GM21367 (cell line): ENCODE data around the gene SELENOF.

Experiments used
- ATAC-seq: cut with Tn5 transposase; IDR thresholded peaks from one replicate; pipeline ENCODE4 v1.9.1; 2021; ENCODE audit not compliant: unreplicated experiment

Gene SELENOF

GRCh38 chr1:86860020-86860419, 53.9 kb downstream of the SELENOF start:
- no peak for ATAC-seq

GRCh38 chr1:86858524-86859261, 55.2 kb downstream of the SELENOF start:
- ATAC-seq = no peak

GRCh38 chr1:86856196-86856595, 57.7 kb downstream of the SELENOF start:
- no peak for ATAC-seq

GRCh38 chr1:86854352-86854751, 59.6 kb downstream of the SELENOF start:
- ATAC-seq = no peak

GRCh38 chr1:86852782-86853408, 61.0 kb downstream of the SELENOF start:
- ATAC-seq = no peak

GRCh38 chr1:86852289-86852688, 61.6 kb downstream of the SELENOF start:
- ATAC-seq = no peak

- no peak for ATAC-seq
Measured at GRCh38 chr1:86849756-86850155, 64.2 kb downstream of the SELENOF start.

GRCh38 chr1:86848654-86849053, 65.3 kb downstream of the SELENOF start:
- no peak for ATAC-seq

GRCh38 chr1:86846164-86846647, 67.7 kb downstream of the SELENOF start:
- no peak for ATAC-seq

- no peak for ATAC-seq
Measured at GRCh38 chr1:86845514-86845913, 68.4 kb downstream of the SELENOF start.

GRCh38 chr1:86841116-86841515, 72.8 kb downstream of the SELENOF start:
- ATAC-seq = no peak

- peak; percentile 75 for ATAC-seq
Measured at GRCh38 chr1:86833461-86834215, 80.3 kb downstream of the SELENOF start.

- no peak for ATAC-seq
Measured at GRCh38 chr1:86832433-86832832, 81.5 kb downstream of the SELENOF start.

GRCh38 chr1:86829321-86829720, 84.6 kb downstream of the SELENOF start:
- ATAC-seq = no peak

GRCh38 chr1:86828024-86828423, 85.9 kb downstream of the SELENOF start:
- ATAC-seq = no peak

- no peak for ATAC-seq
Measured at GRCh38 chr1:86826856-86827255, 87.1 kb downstream of the SELENOF start.

- no peak for ATAC-seq
Measured at GRCh38 chr1:86825319-86825718, 88.6 kb downstream of the SELENOF start.

- no peak for ATAC-seq
Measured at GRCh38 chr1:86823821-86824500, 90.0 kb downstream of the SELENOF start.

GRCh38 chr1:86823386-86823785, 90.5 kb downstream of the SELENOF start:
- ATAC-seq = no peak

- ATAC-seq = no peak
Measured at GRCh38 chr1:86822459-86822858, 91.5 kb downstream of the SELENOF start.

GRCh38 chr1:86821956-86822355, 92.0 kb downstream of the SELENOF start:
- ATAC-seq = no peak
